Common myeloid progenitor, CD34-positive (primary cell): Measurements from ENCODE around the gene MCUB.
"Not testable (repeated sequence)": the region's sequence is repeated elsewhere in the genome, so short reads cannot be mapped to it uniquely, and the experiment has no call there.

Experiments
- CTCF ChIA-PET: fragments of 350-600 bp; sonication (Branson Sonifier 250); formaldehyde crosslinking; loops from one replicate; lab custom pipeline; 2021; ENCODE audit warnings: antibody characterized with exemption; lab: Charles Lee
- POLR2A ChIA-PET: fragments of 350-600 bp; sonication (Branson Sonifier 250); formaldehyde crosslinking; loops from one replicate; lab custom pipeline; 2021; ENCODE audit warnings: antibody characterized with exemption; lab: Charles Lee
- DNase-seq, 3 donors: peaks; one replicate each; pipeline versions ENCODE4 v3.0.0 to v3.0.0-alpha.2; 2013
- H3K27ac ChIP-seq, 2 experiments: 1 replicate in 1 of 2; 2 replicates in 1 of 2; pipeline ENCODE4 v1.7.0; 2013; ENCODE audit warnings: inconsistent platforms in 2 of 2, low read length in 2 of 2, mild to moderate bottlenecking in 2 of 2, low read depth in 1 of 2, moderate library complexity in 1 of 2; ENCODE audit not compliant: severe bottlenecking in 2 of 2, insufficient read depth in 1 of 2, poor library complexity in 1 of 2
- H3K27me3 ChIP-seq, 5 experiments: replicated peaks in 2 of 5; 1 replicate in 3 of 5; 2 replicates in 2 of 5; pipeline versions ENCODE4 v1.6.1 to v1.7.0; 2013; ENCODE audit warnings: low read length in 4 of 5, mild to moderate bottlenecking in 2 of 5, moderate library complexity in 2 of 5, inconsistent platforms in 1 of 5; ENCODE audit not compliant: insufficient read depth in 5 of 5, control insufficient read depth in 4 of 5
- H3K36me3 ChIP-seq, 4 experiments: 1 replicate in 2 of 4; 2 replicates in 2 of 4; pipeline versions ENCODE4 v1.6.1 to v1.7.0; 2013; ENCODE audit warnings: low read length in 3 of 4, control low read depth in 1 of 4, mild to moderate bottlenecking in 1 of 4; ENCODE audit not compliant: control insufficient read depth in 4 of 4, insufficient read depth in 4 of 4
- H3K4me1 ChIP-seq, 4 experiments: 1 replicate in 3 of 4; 2 replicates in 1 of 4; pipeline versions ENCODE4 v1.6.1 to v1.7.1; 2013; ENCODE audit warnings: low read length in 3 of 4, mild to moderate bottlenecking in 3 of 4, control low read depth in 1 of 4, inconsistent platforms in 1 of 4, moderate library complexity in 1 of 4; ENCODE audit not compliant: control insufficient read depth in 4 of 4, insufficient read depth in 4 of 4; ENCODE audit errors: control extremely low read depth in 1 of 4
- H3K4me3 ChIP-seq, 7 experiments: 1 replicate in 4 of 7; 2 replicates in 3 of 7; pipeline versions ENCODE4 v1.5.1 to v1.7.0; 2013; ENCODE audit warnings: mild to moderate bottlenecking in 7 of 7, low read length in 6 of 7, moderate library complexity in 6 of 7, inconsistent platforms in 2 of 7, low read depth in 2 of 7, control low read depth in 1 of 7; ENCODE audit not compliant: insufficient read depth in 4 of 7, control insufficient read depth in 1 of 7; ENCODE audit errors: extremely low read depth in 1 of 7
- H3K9me3 ChIP-seq, 5 experiments: 1 replicate in 4 of 5; 2 replicates in 1 of 5; pipeline versions ENCODE4 v1.6.1 to v1.7.1; 2013; ENCODE audit warnings: low read length in 4 of 5, mild to moderate bottlenecking in 2 of 5, inconsistent platforms in 1 of 5, low read depth in 1 of 5, moderate library complexity in 1 of 5; ENCODE audit not compliant: control insufficient read depth in 4 of 5, insufficient read depth in 2 of 5; ENCODE audit errors: control extremely low read depth in 1 of 5
- WGBS: methylation state at CpG from one replicate; pipeline ENCODE4 v1.1.5; 2013; ENCODE audit not compliant: insufficient coverage; 5-methylcytosine and 5-hydroxymethylcytosine counted together

The MCUB gene

GRCh38 chr4:109590905-109591304 is 30.9 kb downstream of the MCUB start:
- DNase-seq: no peak
- Histone ChIP-seq H3K4me3 (no peak overlapping the region), H3K27ac (no peak overlapping the region), H3K27me3 (no peaks in the 10 kb centered on the region), H3K9me3 (peaks cover 0 to 3% (median 0%) of the 10 kb centered on the region in 5 experiments), H3K36me3 (no peaks in the 10 kb centered on the region), H3K4me1 (peaks cover 0 to 6% (median 5%) of the 10 kb centered on the region in 4 experiments)
- CTCF ChIA-PET: interaction anchor here (1.1 to 1.4 kb wide), 2 partner anchors 13 to 17 kb away, joined by 3 read pairs; no protein-coding TSS in a partner anchor
- WGBS: 48% methylated on average over 2 of the region's 3 CpGs
- POLR2A ChIA-PET: no interaction called here

DNA sequence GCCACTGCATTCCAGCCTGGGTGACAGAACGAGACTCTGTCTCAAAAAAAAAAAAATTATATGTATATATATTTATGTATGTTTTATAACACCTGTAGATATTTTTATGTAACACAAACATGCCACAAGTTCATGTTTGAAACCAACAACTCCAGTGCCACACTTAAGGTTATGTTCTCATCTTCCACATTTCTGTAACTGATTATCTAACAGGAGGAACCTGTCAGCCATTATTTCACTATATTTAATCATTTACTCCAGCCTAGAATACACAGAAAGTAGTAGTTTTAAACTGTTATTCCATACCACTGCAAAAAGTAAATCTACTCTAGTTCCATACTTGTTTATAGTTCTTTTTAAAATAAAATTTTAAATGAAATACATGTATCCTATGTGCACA is 32.3 kb downstream of the MCUB start:
- no peak overlapping the region for H3K4me3 ChIP-seq
- H3K9me3 ChIP-seq: no peaks in the 10 kb centered on the region
- no peaks in the 10 kb centered on the region for H3K27me3 ChIP-seq
- H3K27ac ChIP-seq: no peak overlapping the region
- WGBS: no CpG with 5 or more reads among the region's 1 CpG
- CTCF ChIA-PET: no interaction called here
- H3K4me1 ChIP-seq: peaks cover 0 to 6% (median 5%) of the 10 kb centered on the region in 4 experiments
- H3K36me3 ChIP-seq: no peaks in the 10 kb centered on the region
- no peak for DNase-seq
- POLR2A ChIA-PET: no interaction called here

DNA sequence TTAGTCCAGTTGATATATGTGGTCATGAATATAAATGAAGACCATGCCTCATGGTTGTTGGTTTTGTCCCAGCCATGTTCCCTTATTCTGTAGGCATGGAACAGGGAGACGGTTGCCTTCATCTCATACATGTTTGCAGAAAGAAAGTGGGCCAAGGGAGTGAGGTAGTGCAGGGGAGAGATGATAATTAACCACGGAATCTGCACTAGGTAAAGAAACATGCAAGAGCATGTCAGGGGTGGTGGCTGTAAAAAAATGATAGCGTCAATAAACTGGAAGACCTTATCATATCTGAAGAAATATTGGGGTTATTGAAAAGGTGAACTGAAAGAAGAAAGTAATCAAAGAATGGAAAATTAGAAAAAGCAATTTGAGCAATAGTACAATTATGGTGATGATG is 35.1 kb downstream of the MCUB start:
- H3K4me3 ChIP-seq, DNase-seq, POLR2A ChIA-PET, H3K4me1 ChIP-seq, H3K36me3 ChIP-seq, CTCF ChIA-PET, H3K27me3 ChIP-seq, H3K27ac ChIP-seq, H3K9me3 ChIP-seq: not testable (repeated sequence)
- whole genome bisulfite sequencing: 95% methylated on average over 2 of the region's 3 CpGs

DNA sequence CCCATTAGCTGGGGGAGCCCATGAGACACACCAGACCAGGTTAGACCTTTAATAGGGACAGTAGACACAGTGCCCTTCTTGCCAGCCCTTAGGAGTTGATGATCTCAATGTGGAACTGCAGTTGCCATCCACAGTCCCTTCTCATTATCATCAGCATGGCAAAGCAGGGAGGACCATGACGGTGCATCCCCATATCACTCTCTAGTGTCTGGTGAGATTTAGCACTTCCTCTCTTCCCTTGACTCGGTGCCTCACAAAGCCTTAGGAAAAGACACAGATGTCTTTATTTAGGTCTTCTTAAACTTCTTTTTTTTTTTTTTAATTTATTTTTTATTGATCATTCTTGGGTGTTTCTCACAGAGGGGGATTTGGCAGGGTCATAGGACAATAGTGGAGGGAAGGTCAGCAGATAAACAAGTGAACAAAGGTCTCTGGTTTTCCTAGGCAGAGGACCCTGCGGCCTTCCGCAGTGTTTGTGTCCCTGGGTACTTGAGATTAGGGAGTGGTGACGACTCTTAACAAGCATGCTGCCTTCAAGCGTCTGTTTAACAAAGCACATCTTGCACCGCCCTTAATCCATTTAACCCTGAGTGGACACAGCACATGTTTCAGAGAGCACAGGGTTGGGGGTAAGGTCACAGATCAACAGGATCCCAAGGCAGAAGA is 36.5 kb downstream of the MCUB start:
- H3K27ac ChIP-seq, DNase-seq, H3K27me3 ChIP-seq, H3K36me3 ChIP-seq, CTCF ChIA-PET, H3K4me3 ChIP-seq, H3K9me3 ChIP-seq, POLR2A ChIA-PET, H3K4me1 ChIP-seq: not testable (repeated sequence)
- 79% methylated on average over 2 of the region's 7 CpGs for WGBS

DNA sequence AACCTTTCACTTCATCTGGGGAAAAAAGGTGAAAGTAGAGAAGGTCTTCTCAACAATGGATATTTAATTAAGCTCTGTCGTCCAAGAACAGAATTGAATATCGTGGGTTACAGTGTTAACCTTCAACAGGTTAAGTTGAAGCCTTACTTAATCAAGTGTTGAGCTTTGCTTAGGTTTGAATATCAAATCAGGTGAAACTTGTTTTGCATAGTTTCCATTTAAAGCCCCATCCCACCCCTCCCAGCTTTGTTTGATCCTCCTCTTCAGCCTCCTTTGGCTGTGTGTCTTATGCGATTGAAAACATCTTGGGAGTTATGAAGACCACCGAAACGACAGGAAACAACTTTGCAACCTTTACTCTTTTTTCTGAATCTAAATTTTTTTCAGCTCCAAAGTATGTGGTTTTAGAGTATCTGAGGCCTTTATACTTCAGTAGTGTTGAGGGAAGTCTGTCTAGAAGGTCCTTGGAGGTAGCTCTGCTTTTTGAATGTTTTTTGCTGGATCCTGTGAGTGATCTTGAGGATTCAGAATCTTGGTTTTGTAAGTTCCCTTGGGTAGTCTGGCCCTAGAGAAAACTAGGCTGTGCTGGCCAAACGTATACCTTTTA is 39.1 kb downstream of the MCUB start:
- Histone ChIP-seq H3K9me3 (peaks cover 0 to 9% (median 4%) of the 10 kb centered on the region in 5 experiments), H3K4me3 (no peak overlapping the region), H3K4me1 (no peaks in the 10 kb centered on the region), H3K27ac (no peak overlapping the region), H3K27me3 (no peaks in the 10 kb centered on the region), H3K36me3 (peaks cover 0 to 6% (median 0%) of the 10 kb centered on the region in 4 experiments)
- WGBS: 93% methylated on average over 3 of the region's 6 CpGs
- POLR2A ChIA-PET: no interaction called here
- CTCF ChIA-PET: interaction anchor here (1.0 kb wide), 1 partner anchor 15 kb away, joined by 3 read pairs; no protein-coding TSS in a partner anchor
- no peak for DNase-seq

DNA sequence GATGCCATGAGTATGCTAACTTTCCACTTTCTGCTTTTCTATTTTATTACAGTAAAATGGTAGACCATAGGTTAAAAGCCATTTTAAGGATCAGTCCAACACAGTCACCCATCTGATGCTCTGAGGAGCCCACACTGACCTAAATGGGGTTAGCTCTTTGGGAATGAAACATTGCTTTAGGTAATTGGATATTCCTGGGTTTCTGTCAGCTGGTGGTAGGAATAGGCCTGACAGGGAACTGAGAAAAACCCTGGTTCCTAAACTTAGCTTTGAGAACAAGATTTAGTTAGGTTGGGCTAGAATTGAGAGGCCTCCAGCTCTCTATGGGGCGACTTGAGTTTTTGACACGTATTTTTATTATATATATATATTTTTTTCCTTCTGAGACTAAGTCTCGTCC is 40.4 kb downstream of the MCUB start:
- CTCF ChIA-PET: interaction anchor here (1.3 kb wide), 1 partner anchor 13 kb away, joined by 4 read pairs; no protein-coding TSS in a partner anchor
- WGBS: no CpG with 5 or more reads among the region's 3 CpGs

GRCh38 chr4:109601336-109601735 is 41.3 kb downstream of the MCUB start:
- no CpG with 5 or more reads among the region's 2 CpGs for WGBS
- no peak overlapping the region for H3K27ac ChIP-seq
- H3K9me3 ChIP-seq: peaks cover 0 to 9% (median 4%) of the 10 kb centered on the region in 5 experiments
- CTCF ChIA-PET: interaction anchor here (1.3 kb wide), 1 partner anchor 12 kb away, joined by 4 read pairs; no protein-coding TSS in a partner anchor
- H3K4me1 ChIP-seq: no peaks in the 10 kb centered on the region
- H3K36me3 ChIP-seq: peaks cover 0 to 7% (median 0%) of the 10 kb centered on the region in 4 experiments
- no peak for DNase-seq
- POLR2A ChIA-PET: no interaction called here
- H3K4me3 ChIP-seq: no peak overlapping the region
- H3K27me3 ChIP-seq: no peaks in the 10 kb centered on the region

More for the DNA sequence above, 40.4 kb downstream of the MCUB start:
- POLR2A ChIA-PET: no interaction called here
- DNase-seq: no peak
- peaks cover 0 to 7% (median 0%) of the 10 kb centered on the region in 4 experiments for H3K36me3 ChIP-seq
- peaks cover 0 to 9% (median 4%) of the 10 kb centered on the region in 5 experiments for H3K9me3 ChIP-seq
- no peak overlapping the region for H3K27ac ChIP-seq
- H3K4me3 ChIP-seq: no peak overlapping the region
- H3K27me3 ChIP-seq: no peaks in the 10 kb centered on the region
- no peaks in the 10 kb centered on the region for H3K4me1 ChIP-seq
